HG03064 (cell line): ENCODE measurements around the gene CMPK1.

ENCODE experiments used
- ATAC-seq: cut with Tn5 transposase; IDR thresholded peaks from one replicate; pipeline ENCODE4 v1.9.1; 2021; ENCODE audit warnings: low read depth; ENCODE audit not compliant: unreplicated experiment

Gene CMPK1

DNA sequence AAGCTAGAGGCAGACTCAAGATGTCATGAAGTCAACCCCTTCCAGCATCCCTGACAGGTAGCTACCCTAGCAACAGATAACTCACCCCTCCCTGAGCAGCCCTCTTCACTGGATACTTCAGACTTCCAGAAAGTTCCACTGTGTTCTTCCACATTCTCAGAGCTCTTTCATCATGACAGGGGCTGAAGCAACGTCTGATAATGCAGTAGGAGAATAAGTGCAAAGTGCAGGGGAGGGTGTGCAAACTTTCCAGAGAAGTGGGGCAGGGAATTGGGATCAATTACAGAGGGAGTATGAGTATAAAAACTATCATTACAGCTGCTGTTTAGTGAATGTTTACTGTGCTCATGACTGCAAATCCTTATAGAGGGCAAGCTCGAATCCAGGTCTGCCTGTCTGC lies 56.1 kb downstream of the CMPK1 start:
- ATAC-seq: no peak

DNA sequence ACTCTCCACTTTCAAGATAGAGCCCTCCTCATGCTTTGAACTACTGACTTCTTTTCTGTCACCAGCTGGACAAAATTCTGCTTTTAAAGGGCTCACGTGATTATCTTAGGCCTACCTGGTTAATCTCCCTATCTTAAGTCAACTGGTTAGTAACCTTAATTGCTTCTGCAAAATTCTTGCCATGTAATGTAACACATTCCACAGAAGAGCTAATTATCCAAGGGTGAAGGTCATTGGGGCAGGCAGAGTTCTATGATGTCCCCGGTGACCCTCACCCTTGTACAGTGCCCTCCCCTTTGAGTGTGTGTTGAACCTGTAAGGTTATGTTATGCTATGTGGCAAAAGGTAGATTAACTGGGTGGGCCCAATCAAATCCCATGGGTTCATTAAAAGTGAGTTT lies 57.3 kb downstream of the CMPK1 start:
- no peak for ATAC-seq

DNA sequence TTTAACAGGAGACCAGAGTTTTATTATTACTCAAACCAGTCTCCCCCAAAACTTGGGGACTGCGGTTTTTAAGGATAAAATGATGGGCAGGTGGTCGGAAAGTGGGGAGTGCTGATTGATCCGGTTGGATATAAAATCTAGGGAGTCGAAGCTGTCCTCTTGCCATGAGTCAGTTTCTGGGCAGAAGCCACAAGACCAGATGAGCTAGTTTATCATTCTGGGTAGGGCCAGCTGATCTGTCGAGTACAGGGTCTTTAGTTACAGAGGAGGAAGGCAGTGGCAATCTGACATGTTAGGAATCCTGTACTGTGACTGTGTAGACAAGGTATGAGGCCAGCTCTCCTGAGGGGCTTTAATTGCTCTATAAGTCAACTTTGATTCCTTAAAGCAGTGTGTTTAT lies 59.6 kb downstream of the CMPK1 start:
- ATAC-seq: no peak

DNA sequence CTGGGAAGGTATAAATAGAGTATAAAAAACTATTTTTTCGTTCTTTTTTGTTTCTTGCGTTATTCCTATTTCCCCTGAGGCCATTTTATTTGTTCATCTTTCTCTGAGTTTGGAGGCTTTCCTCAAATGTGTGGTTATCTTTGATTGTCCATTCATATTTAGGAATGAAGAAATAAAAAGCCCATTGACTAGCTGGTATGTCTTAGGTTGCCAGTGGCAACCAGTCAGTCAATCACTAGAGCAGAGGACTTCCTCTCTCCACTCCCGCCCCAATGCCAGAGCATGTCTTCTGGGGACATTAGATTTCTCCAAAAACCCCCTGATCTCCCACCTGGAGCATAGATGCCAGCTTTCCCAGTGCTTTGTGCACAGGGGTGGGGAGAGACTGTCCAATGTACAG lies 61.8 kb downstream of the CMPK1 start:
- no peak for ATAC-seq

DNA sequence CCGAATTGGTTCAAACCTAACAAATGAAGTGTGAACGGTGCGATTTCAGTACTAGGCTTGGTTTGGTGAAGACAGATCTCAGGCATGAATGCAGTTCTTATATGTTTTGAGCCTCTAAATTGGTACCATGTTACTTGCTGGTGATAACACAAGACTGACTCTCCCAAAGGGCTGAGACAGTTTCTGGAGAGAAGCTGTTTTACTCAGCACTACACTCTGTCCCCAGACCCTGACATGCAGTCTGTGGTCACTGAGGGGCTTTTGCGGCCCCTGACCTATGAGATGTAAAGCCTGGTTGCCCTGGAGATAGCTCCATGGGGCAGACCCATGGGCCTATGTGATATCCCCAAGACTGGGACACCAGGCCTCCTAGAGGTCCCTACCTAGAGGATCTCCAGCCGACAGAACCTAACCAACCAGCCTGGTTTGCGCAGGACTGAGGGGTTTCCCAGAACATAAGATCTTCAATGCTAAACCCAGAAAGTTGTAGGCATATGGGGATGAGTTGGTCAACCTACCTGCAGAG lies 63.1 kb downstream of the CMPK1 start:
- no peak for ATAC-seq

DNA sequence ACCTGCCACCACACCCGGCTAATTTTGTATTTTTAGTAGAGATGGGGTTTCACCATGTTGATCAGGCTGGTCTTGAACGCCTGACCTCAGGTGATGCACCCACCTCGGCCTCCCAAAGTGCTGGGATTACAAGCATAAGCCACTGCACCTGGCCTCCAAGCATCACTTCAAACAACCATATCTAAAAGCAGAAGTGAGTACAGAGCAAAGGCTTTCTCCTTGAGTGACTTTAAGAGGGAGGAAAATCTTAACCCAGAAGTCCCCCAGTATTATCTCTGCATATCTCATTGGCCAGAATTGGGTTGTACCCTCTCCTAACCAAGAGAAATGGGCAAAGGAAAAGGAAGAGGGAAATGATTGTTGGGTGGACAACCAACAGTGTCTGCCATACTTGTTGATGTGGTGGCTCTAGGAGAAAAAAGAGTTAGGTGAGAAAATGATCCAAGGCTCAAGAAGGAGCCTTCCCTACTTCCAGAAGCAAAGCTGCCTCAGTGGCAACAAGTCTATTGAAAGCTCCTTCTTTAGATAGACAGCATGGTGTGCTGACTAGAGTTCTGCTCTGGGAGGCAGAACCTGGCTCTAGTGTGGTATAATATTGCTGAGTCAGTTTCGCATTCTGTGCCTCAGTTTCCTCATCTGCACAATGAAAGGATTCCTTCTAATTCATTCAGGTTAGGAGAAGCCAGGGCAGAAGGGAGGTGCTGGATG lies 65.7 kb downstream of the CMPK1 start:
- no peak for ATAC-seq

DNA sequence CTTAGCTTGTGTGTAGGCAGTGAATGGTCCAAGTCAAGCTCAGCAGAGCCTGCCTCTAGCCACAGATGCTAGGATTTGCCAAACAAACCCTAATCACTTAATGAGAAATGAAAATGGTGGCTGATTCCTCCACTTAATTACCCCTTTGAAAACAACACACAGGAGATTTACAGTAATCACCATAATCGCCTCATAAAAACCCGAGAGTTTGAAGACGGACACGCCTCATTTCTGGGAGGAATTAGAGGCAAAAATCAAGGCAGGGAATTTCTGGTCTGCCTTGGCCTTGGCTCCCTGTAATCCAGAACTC lies 66.2 kb downstream of the CMPK1 start:
- ATAC-seq: no peak

DNA sequence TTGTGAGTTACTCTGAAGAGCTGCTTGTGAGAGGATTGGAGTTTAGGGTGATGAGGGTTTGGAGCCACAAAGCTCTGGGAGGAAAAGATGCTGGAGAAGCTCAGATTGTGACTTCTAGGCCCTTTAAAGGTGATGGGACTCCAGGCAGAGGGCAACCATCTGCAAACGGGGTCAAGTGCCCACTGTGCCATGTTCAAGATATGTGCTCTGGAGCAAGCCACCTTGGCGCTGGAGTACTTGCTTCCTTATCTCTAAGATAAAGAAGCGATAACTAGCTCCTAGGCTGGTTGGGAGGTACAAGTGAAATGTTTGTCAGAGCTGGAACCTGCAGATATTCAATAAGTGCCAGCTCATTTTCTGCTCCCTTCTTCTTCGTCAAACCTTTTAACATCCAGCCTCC lies 68.2 kb downstream of the CMPK1 start:
- ATAC-seq: no peak

DNA sequence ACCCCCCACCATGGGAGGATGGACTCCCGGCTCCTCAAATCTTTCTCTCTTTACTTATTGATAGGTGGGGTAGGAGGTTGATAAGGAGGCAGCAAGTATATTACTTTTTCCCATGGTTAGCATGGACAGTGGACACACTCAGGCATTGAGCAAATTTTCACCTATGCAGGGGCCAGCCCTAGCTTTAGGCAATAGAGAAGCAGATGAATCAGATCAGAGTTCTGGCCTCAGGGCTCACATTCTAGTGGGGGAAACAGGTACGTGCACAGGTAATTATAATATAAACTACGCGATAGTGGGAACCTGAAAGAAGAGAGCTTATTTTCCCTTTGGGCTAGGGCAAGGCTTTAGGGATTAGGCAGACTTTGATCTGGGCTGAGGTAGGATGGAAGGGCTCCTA lies 69.0 kb downstream of the CMPK1 start:
- ATAC-seq: no peak

DNA sequence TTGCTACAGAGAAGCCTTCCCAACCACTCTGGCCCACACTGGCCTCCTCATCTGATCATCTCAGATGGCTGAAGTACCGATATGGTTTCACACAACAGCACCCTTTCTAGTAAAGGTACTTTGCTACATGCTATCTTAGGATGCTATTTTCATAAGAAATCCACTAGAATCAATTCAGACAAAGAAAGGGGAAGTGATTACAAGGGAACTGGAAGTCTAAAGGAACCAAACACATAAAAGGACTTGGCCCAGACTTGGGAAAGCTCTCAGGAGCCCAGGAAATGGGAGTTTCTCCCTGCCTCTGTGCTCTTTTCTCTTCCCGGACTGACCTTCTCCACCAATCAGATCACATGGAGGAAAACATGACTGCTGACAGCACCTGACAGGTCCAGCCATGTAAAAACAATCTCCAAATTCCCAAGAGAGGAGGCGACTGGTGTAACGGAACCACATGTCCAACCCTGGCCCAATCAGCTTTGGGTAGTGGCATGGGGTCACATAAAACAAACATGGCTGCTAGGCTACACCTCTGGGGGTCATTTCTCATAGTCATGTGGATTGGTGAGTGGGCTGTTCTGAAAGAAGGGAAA lies 69.8 kb downstream of the CMPK1 start:
- ATAC-seq: no peak

DNA sequence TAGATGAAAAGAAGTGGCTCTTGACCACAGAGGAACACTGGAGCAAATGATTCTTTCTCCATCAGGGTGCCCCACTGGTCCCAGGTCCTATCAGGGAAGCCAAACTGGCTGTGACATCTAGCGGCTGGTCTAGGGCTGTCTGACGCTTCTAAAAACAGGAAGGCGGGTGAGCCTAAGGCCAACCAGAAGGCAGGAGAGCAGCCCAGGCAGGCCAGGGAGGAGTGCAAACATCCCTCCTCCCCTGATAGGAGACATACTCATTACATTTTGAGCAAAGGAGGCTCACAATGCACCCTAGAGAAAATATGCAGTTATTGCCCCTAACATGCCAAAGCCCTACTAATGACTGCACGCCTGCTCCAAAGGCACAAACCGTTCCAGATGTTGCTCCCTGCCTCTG lies 72.1 kb downstream of the CMPK1 start:
- no peak for ATAC-seq

DNA sequence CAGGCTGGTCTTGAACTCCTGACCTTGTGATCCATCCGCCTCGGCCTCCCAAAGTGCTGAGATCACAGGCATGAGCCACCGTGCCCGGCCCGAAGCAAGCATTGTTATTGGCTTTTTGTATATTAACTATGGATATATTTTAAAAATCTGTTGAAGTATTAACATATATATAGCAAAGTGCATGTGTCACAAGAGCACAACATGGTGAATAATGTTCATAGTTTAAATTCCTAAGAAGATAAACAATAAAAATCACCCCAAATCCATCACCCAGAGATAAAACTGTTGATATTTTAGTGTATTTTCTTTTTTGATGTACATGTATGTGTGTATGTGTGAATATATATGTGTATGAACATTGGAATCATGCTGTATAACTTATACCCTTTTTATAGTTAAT lies 73.4 kb downstream of the CMPK1 start:
- ATAC-seq: no peak

DNA sequence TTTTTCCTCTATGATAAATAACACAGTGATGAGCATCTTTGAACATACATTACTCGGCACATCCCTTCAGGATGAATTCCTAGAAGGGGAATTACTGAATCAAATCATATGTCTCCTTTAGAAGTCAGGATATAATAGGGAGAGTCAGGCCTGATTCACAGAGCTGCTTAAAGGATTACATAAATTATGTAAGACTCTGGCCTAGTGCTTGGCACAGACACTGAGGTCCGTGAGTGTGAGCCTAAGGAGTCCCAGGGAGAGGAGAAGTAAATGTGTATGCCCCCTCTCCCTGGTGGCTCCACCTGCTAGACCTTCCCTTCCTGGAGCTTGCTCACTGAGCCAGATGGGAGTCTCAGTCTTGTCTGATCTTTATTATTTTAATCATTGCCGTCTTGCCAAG lies 73.9 kb downstream of the CMPK1 start:
- ATAC-seq: no peak

DNA sequence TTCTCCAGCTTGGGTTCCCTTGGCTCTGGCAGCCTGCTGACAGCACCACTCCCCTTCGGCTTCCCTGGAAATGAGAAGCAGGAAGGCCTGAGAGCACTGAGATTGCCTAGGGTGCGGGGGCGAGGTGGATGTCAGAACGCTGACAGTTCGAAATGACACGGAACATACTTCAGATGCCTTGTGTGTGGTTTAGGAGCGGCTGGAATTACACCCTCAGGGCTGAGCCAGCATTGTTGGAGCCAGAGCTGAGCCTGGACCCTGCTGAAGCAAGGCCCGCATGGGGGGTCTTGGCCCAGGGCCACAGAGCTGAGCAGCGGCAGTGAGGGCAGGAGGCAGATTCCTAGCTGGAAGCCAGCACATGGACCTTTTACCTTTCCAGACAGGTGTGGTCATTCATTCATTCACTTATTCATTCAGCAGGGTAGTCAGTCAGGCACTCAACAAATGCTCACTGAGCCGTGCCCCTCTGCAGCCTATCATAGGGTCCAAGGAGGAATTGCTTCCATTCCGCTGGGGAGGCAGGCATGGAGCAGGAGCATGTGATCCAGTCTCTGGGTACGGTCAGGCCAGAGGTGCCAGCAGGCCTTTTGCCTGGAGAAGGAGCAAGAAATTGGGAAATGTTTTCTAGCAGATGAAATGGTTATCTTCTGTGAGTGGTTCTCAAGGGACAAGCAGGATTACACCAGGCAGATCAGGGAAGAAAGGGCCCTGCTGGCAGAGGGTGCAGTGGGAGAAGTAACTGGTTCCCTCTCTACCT lies 75.9 kb downstream of the CMPK1 start:
- no peak for ATAC-seq

DNA sequence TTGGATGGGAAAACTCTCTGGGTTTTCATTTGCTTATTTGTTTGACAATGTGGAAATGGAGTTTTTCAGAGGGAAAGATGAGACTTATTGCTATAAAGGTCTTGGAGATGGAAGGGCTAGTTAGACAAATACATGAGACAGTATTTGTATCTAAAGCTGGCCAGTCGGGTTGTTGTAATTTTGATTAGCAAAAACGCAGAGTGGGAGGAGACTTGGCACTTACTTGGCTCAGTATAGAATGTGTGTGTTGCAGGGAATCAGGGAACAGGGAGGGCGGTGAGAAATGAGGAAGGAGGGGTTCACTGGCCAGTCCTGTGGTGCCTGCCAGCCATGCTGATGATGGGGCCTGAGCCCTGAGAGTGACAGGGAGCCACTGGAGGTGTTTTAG lies 76.5 kb downstream of the CMPK1 start:
- ATAC-seq: no peak

DNA sequence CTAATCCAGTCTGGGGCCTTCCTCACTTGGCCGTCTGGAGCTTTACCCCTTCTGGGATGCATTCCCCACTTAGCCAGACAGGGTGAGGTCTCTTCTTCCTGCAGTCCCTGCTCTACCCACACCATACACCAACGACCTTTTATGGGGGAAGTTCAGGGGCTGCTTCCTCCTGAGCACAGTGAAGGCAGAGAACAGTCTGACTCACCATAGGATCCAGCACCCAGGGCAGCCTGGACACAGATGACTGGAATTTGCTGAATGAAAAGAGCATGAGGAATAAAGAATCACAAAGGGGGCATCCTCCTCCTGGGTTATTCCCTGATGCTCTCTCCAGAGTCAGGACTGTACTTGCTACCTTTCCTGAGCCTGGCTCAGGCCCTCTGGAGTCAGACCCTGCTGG lies 77.8 kb downstream of the CMPK1 start:
- ATAC-seq: no peak

DNA sequence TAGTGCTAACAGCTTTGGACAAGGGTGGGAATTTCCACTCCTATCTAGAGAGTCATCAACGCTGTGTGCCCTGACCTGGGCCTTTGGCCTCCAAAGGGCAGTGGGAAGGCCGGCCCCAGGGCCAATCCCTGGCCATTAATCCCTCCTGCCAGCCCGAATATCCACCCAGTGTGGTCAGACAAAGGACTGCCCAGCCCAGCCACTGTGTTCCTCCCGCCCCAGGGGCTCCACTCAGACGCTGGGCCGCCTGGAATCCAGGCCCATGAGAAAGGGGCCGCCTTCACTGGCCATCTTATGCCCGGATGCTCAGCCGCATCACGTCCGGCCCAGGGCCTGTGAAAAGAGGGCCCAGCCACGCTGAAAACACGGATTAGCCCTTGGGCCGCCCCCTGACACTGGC lies 78.8 kb downstream of the CMPK1 start:
- no peak for ATAC-seq

DNA sequence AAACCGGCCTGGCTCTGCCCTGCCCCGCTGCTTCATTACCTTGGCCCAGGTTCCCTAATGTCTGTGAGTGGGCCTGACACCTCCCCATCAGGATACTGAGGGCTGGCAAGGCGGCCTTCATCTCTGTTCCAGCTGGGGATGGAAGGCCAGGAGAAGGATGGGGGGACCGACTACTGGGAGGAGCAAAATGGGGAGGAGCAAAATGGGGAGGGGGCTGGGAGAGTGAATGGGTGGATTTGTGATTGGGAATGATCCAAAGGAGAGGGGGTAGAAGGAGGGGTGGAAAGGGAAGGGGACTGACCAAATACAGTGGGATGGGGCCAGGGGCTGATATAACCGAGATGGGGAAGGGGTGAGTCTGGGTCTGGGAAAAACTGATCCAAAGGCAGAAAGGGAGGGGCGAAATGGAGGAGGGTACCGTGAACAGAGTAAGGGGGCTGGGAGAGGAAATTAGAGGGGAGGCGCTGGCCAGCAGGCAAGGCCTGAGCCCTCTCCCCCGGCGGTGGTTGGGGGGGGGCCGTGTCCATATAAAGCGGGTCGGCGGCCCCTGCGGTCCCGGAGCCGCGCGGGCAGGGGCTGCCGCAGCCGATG lies 82.2 kb downstream of the CMPK1 start, which contains the start of gene FOXE3:
Gene FOXE3, plus strand, starts transcription at position 558 of the 591 bp plus-strand sequence. Its CDS starts 31 bp downstream, at position 589.
- ATAC-seq: no peak

DNA sequence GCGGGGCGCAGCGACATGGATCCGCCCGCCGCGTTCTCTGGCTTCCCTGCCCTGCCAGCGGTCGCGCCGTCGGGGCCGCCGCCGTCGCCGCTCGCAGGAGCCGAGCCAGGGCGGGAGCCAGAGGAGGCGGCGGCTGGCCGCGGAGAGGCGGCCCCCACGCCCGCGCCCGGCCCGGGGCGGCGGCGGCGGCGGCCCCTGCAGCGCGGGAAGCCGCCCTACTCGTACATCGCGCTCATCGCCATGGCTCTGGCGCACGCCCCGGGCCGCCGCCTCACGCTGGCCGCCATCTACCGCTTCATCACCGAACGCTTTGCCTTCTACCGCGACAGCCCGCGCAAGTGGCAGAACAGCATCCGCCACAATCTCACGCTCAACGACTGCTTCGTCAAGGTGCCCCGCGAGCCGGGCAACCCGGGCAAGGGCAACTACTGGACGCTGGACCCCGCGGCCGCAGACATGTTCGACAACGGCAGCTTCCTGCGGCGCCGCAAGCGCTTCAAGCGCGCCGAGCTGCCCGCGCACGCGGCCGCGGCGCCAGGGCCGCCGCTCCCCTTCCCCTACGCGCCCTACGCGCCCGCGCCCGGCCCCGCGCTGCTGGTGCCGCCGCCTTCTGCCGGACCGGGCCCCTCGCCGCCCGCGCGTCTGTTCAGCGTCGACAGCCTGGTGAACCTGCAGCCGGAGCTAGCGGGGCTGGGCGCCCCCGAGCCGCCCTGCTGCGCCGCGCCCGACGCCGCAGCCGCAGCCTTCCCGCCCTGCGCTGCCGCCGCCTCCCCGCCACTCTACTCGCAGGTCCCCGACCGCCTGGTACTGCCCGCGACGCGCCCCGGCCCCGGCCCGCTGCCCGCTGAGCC lies 83.0 kb downstream of the CMPK1 start:
- ATAC-seq: no peak

DNA sequence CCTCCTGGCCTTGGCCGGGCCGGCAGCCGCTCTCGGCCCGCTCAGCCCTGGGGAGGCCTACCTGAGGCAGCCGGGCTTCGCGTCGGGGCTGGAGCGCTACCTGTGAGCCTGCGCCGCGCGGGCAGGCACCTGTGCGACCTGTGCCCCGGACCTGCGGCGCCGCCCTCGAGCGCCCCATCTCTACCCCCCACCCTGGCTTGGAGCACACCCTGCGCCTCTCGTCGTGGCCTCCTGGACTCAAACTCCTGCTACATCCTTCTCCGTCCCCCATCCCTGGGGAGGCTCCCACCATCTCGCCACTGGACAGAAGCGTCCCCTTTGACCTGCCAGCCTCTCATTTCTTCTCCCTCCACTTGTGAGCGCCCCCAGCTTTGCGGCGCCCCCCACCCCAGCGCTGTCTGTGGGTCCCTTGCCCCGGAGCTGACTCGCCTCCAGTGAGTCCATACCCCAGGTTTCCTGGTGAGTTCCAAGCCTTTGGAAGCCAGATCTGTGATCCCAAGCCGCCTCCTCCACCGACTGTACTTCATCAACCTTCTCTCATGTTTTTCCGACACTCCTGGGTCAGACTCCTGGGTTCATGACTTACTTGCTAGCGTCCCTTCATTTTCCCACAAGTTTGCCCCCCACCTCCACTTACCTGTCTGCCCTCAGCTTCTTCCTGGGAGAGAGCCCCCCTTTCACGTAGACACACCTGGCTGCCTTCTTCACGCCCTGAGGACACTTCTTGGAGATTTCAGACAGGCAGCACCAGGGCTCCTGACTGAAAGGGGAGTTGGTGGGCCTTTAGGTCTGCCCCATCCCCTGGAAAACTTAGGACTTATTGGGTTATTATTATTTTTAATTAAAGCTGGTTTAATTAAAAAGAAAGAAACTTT lies 83.8 kb downstream of the CMPK1 start:
- no peak for ATAC-seq
